ENCODE results near the gene EMX1. TPM values are rescaled to one million over a fixed set of nuclear protein-coding genes. Genes with fewer than 3 reads are reported as not detected.

Gene EMX1
- total and polyA plus RNA-seq, 7 donors = 0.60 to 1.4 (median 0.71) TPM; not detected in 4

DNA sequence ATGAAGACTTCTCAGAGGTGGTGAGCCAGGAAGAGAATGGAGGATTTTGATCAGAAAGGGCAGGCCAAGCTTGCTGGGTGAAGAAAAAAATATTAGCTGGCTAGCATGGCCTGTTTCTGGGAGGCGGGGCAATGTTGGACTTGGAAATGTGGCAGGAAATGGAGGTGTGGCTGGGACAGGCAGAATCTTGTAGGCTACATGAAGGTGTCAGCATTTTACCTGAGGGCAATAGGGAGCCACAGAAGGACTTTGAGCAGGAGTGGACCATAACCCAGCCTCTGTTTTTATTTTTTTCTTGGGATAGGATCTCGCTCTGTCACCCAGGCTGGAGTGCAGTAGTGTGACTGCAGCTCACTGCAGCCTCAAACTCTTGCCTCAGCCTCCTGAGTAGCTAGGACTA lies 31.7 kb downstream of the EMX1 start:
- no peaks in the 10 kb centered on the region for H3K9me3 ChIP-seq
- no peak overlapping the region for H3K27ac ChIP-seq
- H3K4me3 ChIP-seq = no peak overlapping the region
- intact Hi-C loops (cut with DNase I) = no loop called here
- no peaks in the 10 kb centered on the region for H3K27me3 ChIP-seq
- TF ChIP-seq EP300 (IDR thresholded peaks at IDR 0.05) = no peak
- no peak for TF ChIP-seq POLR2A (IDR thresholded peaks at IDR 0.05)
- TF ChIP-seq CTCF (IDR thresholded peaks at IDR 0.05) = no peak
- no peak for TF ChIP-seq POLR2AphosphoS5 (IDR thresholded peaks at IDR 0.05)
- WGBS, 2 donors = 82 to 91% methylated on average over 2 of the region's 2 CpGs
- peaks cover 0 to 5% (median 0%) of the 10 kb centered on the region in 4 donors for H3K36me3 ChIP-seq
- no peak for DNase-seq
- H3K4me1 ChIP-seq = no peaks in the 10 kb centered on the region

DNA sequence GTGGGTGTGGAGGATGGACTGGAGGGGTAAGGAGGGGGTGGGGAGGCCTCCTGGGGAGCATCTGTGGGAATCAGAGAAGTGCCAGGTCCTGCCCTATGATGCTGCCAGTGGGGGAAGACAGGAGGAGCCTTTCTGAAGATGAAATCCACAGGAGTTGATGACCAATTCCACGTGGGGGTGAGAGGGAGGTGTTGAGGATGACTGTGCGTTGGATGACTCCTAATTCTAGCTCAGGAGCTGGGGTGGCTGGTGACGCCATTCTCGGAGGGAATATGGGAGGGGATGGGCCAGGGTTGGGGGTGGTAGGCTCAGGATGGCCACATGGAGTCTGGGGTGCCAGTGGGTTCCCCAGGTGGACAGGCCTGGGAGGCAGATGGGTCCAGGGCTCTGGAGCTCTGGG lies 32.3 kb downstream of the EMX1 start:
- no peak overlapping the region for H3K4me3 ChIP-seq
- no peaks in the 10 kb centered on the region for H3K9me3 ChIP-seq
- DNase-seq = no peak
- H3K4me1 ChIP-seq = no peaks in the 10 kb centered on the region
- WGBS, 2 donors = 92% methylated on average over 4 of the region's 4 CpGs
- intact Hi-C loops (cut with DNase I) = no loop called here
- H3K36me3 ChIP-seq = peaks cover 0 to 5% (median 0%) of the 10 kb centered on the region in 4 donors
- no peak for TF ChIP-seq POLR2AphosphoS5 (IDR thresholded peaks at IDR 0.05)
- TF ChIP-seq EP300 (IDR thresholded peaks at IDR 0.05) = no peak
- TF ChIP-seq POLR2A (IDR thresholded peaks at IDR 0.05) = no peak
- TF ChIP-seq CTCF (IDR thresholded peaks at IDR 0.05) = no peak
- H3K27ac ChIP-seq = no peak overlapping the region
- no peaks in the 10 kb centered on the region for H3K27me3 ChIP-seq

DNA sequence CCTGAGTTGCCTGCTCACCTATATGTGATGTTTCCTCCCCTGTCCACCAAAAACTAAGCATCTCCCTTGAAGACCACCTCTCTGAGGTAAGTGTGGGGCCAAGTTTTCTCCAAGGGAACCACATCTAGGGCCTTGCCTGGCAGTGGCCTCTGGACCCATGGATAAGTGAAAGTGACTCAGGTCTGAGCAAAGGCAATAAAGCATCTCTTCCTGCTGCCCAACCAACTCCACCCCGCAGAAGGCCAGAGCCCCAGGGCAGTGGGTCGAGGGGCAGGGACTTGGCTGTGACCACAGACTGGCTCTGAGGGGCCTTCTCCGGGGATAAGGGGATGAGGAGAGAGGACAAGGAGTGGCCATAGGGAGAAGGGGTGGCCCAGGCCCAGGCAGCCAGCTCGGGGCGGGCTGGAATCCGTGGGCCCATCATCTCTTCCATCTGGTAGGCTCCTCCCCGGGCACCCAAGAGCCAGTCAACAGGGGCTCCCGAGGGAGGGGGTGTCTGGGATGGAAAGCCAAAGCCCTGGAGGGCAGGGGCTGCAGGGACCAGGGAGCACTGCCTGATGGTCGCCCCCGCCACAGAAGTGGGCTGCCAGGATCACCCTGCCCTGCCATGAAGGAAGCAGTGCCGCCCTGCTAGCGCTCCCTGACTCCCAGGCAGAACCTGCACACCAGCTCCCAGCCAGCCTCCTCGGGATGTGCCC lies 33.4 kb downstream of the EMX1 start:
- Histone ChIP-seq H3K36me3 (no peaks in the 10 kb centered on the region), H3K27me3 (no peaks in the 10 kb centered on the region), H3K9me3 (no peaks in the 10 kb centered on the region), H3K4me1 (no peaks in the 10 kb centered on the region), H3K4me3 (no peak overlapping the region), H3K27ac (no peak overlapping the region)
- TF ChIP-seq CTCF (IDR thresholded peaks at IDR 0.05) (no peak), POLR2A (IDR thresholded peaks at IDR 0.05) (no peak), POLR2AphosphoS5 (IDR thresholded peaks at IDR 0.05) (no peak), EP300 (IDR thresholded peaks at IDR 0.05) (no peak)
- no peak for DNase-seq
- 87 to 88% methylated on average over 13 of the region's 13 CpGs for WGBS, 2 donors
- intact Hi-C loops (cut with DNase I) = no loop called here

DNA sequence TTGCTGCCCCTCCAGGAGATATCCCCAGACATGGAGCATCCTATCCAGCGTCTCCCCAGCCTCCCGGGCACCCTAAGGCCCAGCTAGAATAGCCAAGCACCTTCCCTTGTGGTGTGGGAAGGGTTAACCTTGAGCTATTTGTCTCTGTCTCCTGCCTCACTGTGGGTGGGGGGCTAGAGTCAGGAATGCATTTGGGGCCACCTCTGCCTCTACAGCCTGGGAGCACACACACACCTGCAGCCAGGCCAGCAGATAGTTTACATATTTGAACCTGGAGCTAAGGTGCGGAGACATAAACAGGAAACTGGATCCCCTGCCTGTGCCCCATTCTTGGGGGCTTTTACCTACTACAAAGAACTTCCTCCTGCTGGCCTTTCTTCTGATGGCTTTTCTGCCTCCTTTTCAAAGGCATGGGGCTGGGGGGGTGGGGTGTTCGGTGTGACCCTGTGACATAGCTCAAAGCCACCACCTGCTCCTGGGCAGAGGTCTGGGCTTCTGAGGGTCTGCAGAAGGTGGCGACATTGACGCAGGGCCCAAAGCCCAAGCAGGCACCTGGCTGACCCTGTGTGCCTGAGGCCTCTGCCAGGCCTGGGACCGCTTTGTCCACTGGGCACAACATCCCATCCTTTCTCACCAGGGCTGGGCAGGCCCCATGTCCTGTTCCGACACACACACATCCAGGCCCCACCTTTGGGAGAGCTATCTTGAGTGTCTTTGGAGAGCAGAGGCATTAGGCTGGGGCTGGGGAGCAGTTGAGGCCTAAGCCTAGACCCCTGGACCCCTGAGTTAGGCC lies 34.2 kb downstream of the EMX1 start:
- DNase-seq = no peak
- intact Hi-C loops (cut with DNase I) = no loop called here
- Histone ChIP-seq H3K4me1 (no peaks in the 10 kb centered on the region), H3K27ac (no peak overlapping the region), H3K27me3 (no peaks in the 10 kb centered on the region), H3K36me3 (no peaks in the 10 kb centered on the region), H3K4me3 (no peak overlapping the region), H3K9me3 (no peaks in the 10 kb centered on the region)
- TF ChIP-seq EP300 (IDR thresholded peaks at IDR 0.05) = no peak
- TF ChIP-seq CTCF (IDR thresholded peaks at IDR 0.05) = no peak
- no peak for TF ChIP-seq POLR2AphosphoS5 (IDR thresholded peaks at IDR 0.05)
- TF ChIP-seq POLR2A (IDR thresholded peaks at IDR 0.05) = no peak
- 91 to 94% methylated on average over 8 of the region's 8 CpGs for WGBS, 2 donors
